Glutamatergic neuron (in vitro differentiated cells): ENCODE data around the gene NOM1. TPM values are rescaled to one million over a fixed set of nuclear protein-coding genes. Genes with fewer than 3 reads are reported as not detected.

Experiments used
- DNase-seq: peaks from one replicate; pipeline ENCODE4 v3.0.0; 2022
- H3K27ac Mint-ChIP-seq: one replicate; pipeline ENCODE4 v1.8.0; 2020; ENCODE audit warnings: mild to moderate bottlenecking, mixed read lengths, inconsistent platforms; ENCODE audit not compliant: unreplicated experiment
- H3K27me3 Mint-ChIP-seq: one replicate; pipeline ENCODE4 v1.8.0; 2020; ENCODE audit warnings: mild to moderate bottlenecking, moderate library complexity, mixed read lengths, inconsistent platforms; ENCODE audit not compliant: unreplicated experiment
- H3K36me3 Mint-ChIP-seq: one replicate; pipeline ENCODE4 v1.8.0; 2020; ENCODE audit warnings: mild to moderate bottlenecking, mixed read lengths, inconsistent platforms; ENCODE audit not compliant: unreplicated experiment
- H3K4me1 Mint-ChIP-seq: one replicate; pipeline ENCODE4 v1.8.0; 2020; ENCODE audit warnings: mild to moderate bottlenecking, low read depth, mixed read lengths, inconsistent platforms; ENCODE audit not compliant: unreplicated experiment
- H3K4me3 Mint-ChIP-seq: one replicate; pipeline ENCODE4 v1.8.0; 2020; ENCODE audit warnings: mild to moderate bottlenecking, mixed read lengths, inconsistent platforms; ENCODE audit not compliant: unreplicated experiment
- H3K9me3 Mint-ChIP-seq: one replicate; pipeline ENCODE4 v1.8.0; 2020; ENCODE audit warnings: mild to moderate bottlenecking, moderate library complexity, mixed read lengths, inconsistent platforms; ENCODE audit not compliant: unreplicated experiment
- CTCF ChIP-seq: fragments of 200-600 bp; sonication (generic); IDR thresholded peaks from one replicate; pipeline ENCODE4 v1.5.0; 2021; ENCODE audit not compliant: partially characterized antibody, unreplicated experiment
- total RNA-seq: library from RNA; stranded (reverse); fragmentation: NEBNext Ultra II Directional; extraction: Animal tissue kit (Norgen Biotek cat#: 25700); gene quantifications from one replicate; pipeline ENCODE4 v1.2.1, GENCODE V29; 2021; ENCODE audit not compliant: unreplicated experiment

The NOM1 gene
- total RNA-seq, 1 donor from 2014 or later, result 18.0 TPM

GRCh38 chr7:157017149-157017548 is 67.6 kb downstream of the NOM1 start:
- no peak for TF ChIP-seq CTCF
- H3K27me3 Mint-ChIP-seq, result peaks cover 31% of the 10 kb centered on the region
- peaks cover 19% of the 10 kb centered on the region for H3K4me1 Mint-ChIP-seq
- peak overlapping the region; percentile 72 for H3K27ac Mint-ChIP-seq
- DNase-seq, result no peak
- H3K9me3 Mint-ChIP-seq, result peaks cover 16% of the 10 kb centered on the region
- no peak overlapping the region for H3K4me3 Mint-ChIP-seq
- H3K36me3 Mint-ChIP-seq, result no peaks in the 10 kb centered on the region

- DNase-seq, result peak; percentile 81
- peaks cover 35% of the 10 kb centered on the region for H3K27me3 Mint-ChIP-seq
- peak overlapping the region; percentile 72 for H3K27ac Mint-ChIP-seq
- H3K36me3 Mint-ChIP-seq, result no peaks in the 10 kb centered on the region
- TF ChIP-seq CTCF, result no peak
- H3K4me1 Mint-ChIP-seq, result peaks cover 19% of the 10 kb centered on the region
- H3K9me3 Mint-ChIP-seq, result peaks cover 14% of the 10 kb centered on the region
- H3K4me3 Mint-ChIP-seq, result no peak overlapping the region
These were observed 68.3 kb downstream of the NOM1 start for GRCh38 chr7:157017603-157018327.

- Mint-ChIP-seq H3K27ac (no peak overlapping the region), H3K9me3 (peaks cover 14% of the 10 kb centered on the region), H3K4me1 (peaks cover 19% of the 10 kb centered on the region), H3K4me3 (peak overlapping the region; percentile 31), H3K36me3 (no peaks in the 10 kb centered on the region), H3K27me3 (peaks cover 37% of the 10 kb centered on the region)
- DNase-seq, result no peak
- no peak for TF ChIP-seq CTCF
These were observed 69.0 kb downstream of the NOM1 start for GRCh38 chr7:157018328-157018996.

GRCh38 chr7:157018997-157019608 is 69.6 kb downstream of the NOM1 start:
- H3K27ac Mint-ChIP-seq, result no peak overlapping the region
- peak overlapping the region; percentile 55 for H3K4me3 Mint-ChIP-seq
- peaks cover 15% of the 10 kb centered on the region for H3K4me1 Mint-ChIP-seq
- no peaks in the 10 kb centered on the region for H3K36me3 Mint-ChIP-seq
- no peak for TF ChIP-seq CTCF
- DNase-seq, result no peak
- peaks cover 16% of the 10 kb centered on the region for H3K9me3 Mint-ChIP-seq
- H3K27me3 Mint-ChIP-seq, result peaks cover 32% of the 10 kb centered on the region
